ENCODE data around the gene DNAI7. TPM values are rescaled to one million over a fixed set of nuclear protein-coding genes. Genes with fewer than 3 reads are reported as not detected.

The DNAI7 gene
- total and polyA plus RNA-seq, 2 of the 13 experiments (the other 11 are each of a cell fraction or from before 2014, with no cell fraction given) = 0.04 to 0.25 TPM

GRCh38 chr12:25074954-25075353 is 120.0 kb downstream of the DNAI7 start:
- no TSS peak for BruUV-seq (replicated peaks)
- H3K27me3 ChIP-seq (ENCODE audit: control insufficient read depth in 1 of 2, insufficient read depth in 2 of 2, low read length in 2 of 2) = no peaks in the 10 kb centered on the region
- WGBS (ENCODE audit: low lambda C conversion rate) = 42% methylated on average over 2 of the region's 2 CpGs
- ChIA-PET CTCF (ENCODE audit: low intra/inter-chr PET ratio, low total read pairs) (no interaction called here), POLR2A (no interaction called here)
- H3K9me3 ChIP-seq (ENCODE audit: low read length) = no peaks in the 10 kb centered on the region
- FAIRE-seq = no peak
- no peaks in the 10 kb centered on the region for H3K4me1 ChIP-seq (ENCODE audit: insufficient read depth, low read length)
- no peak overlapping the region for H3K27ac ChIP-seq (ENCODE audit: extremely low read length, insufficient read depth, low read length)
- H4K20me1 ChIP-seq (ENCODE audit: insufficient read depth, low read length) = no peaks in the 10 kb centered on the region
- H2AFZ ChIP-seq (ENCODE audit: low read length) = no peak overlapping the region
- H3K36me3 ChIP-seq (replicated peaks in 1 of 2; ENCODE audit: control insufficient read depth in 1 of 2, insufficient read depth in 2 of 2, low read length in 2 of 2) = no peaks in the 10 kb centered on the region
- TF ChIP-seq HNRNPH1 (optimal IDR thresholded peaks at IDR 0.05; ENCODE audit: low read depth, low read length) = no peak
- no peak for TF ChIP-seq TAF1 (CRISPR knock-in tag; IDR thresholded peaks at IDR 0.05)
- TF ChIP-seq FOXA1 (IDR thresholded peaks at IDR 0.05) = no peak
- TF ChIP-seq FOXA1 (CRISPR knock-in tag; IDR thresholded peaks at IDR 0.05) = no peak
- no peak for TF ChIP-seq GTF3A (CRISPR knock-in tag; conservative IDR thresholded peaks at IDR 0.05)
- TF ChIP-seq, protein P1, sequence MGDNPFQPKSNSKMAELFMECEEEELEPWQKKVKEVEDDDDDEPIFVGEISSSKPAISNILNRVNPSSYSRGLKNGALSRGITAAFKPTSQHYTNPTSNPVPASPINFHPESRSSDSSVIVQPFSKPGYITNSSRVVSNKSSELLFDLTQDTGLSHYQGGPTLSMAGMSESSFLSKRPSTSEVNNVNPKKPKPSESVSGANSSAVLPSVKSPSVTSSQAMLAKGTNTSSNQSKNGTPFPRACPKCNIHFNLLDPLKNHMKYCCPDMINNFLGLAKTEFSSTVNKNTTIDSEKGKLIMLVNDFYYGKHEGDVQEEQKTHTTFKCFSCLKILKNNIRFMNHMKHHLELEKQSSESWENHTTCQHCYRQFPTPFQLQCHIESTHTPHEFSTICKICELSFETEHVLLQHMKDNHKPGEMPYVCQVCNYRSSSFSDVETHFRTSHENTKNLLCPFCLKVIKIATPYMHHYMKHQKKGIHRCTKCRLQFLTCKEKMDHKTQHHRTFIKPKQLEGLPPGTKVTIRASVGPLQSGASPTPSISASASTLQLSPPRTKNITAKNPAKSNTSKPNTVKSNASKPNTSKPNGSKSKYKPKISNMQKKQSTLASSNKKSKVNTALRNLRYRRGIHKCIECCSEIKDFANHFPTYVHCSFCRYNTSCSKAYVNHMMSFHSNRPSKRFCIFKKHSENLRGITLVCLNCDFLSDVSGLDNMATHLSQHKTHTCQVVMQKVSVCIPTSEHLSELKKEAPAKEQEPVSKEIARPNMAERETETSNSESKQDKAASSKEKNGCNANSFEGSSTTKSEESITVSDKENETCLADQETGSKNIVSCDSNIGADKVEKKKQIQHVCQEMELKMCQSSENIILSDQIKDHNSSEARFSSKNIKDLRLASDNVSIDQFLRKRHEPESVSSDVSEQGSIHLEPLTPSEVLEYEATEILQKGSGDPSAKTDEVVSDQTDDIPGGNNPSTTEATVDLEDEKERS (CRISPR knock-in tag; IDR thresholded peaks at IDR 0.05) = no peak
- TF ChIP-seq BCL3 (CRISPR knock-in tag; IDR thresholded peaks at IDR 0.05) = no peak
- no peak for TF ChIP-seq ZNF281 (CRISPR knock-in tag; IDR thresholded peaks at IDR 0.05; ENCODE audit: borderline replicate concordance)
- no peak for TF ChIP-seq ZNF839 (CRISPR knock-in tag; IDR thresholded peaks at IDR 0.05; ENCODE audit: borderline replicate concordance)
- no peak for TF ChIP-seq NFE2L1 (CRISPR knock-in tag; IDR thresholded peaks at IDR 0.05; ENCODE audit: borderline replicate concordance)
- H3K4me3 ChIP-seq (replicated peaks in 1 of 3; ENCODE audit: insufficient read depth in 1 of 3, low read depth in 2 of 3, low read length in 3 of 3) = no peak overlapping the region
- DNase-seq (ENCODE audit: low spot score) = no peak
- in situ Hi-C loops (cut with HindIII; ENCODE audit: extremely low pct_ligation_motif_present, low pct_unique_long_range_greater_than_20kb) = no loop called here
- intact Hi-C loops (cut with micrococcal nuclease; ENCODE audit: unreplicated experiment) = no loop called here
- no peak for ATAC-seq
- no peak overlapping the region for H3K4me2 ChIP-seq (ENCODE audit: low read depth, low read length)
- no peaks in the 10 kb centered on the region for H3K79me2 ChIP-seq (ENCODE audit: insufficient read depth, low read length)
- H3K9ac ChIP-seq (ENCODE audit: insufficient read depth, low read depth, low read length) = no peak overlapping the region
